Measurements from ENCODE around the gene PLIN3.
A peak's percentile ranks its signal among the peaks of the same experiment; 100 is the strongest.
"Not testable (repeated sequence)": the region's sequence is repeated elsewhere in the genome, so short reads cannot be mapped to it uniquely, and the experiment has no call there.

Gene PLIN3

GRCh38 chr19:4871711-4872110 is 4.2 kb upstream of the PLIN3 start:
- Histone ChIP-seq H3K27ac (no peak overlapping the region), H3K4me3 (no peak overlapping the region)
- DNase-seq (ENCODE audit: low spot score): no peak
- no peak for TF ChIP-seq CTCF (IDR thresholded peaks at IDR 0.05)

GRCh38 chr19:4870025-4870700 is 2.7 kb upstream of the PLIN3 start:
- no peak for TF ChIP-seq CTCF (IDR thresholded peaks at IDR 0.05)
- no peak overlapping the region for H3K27ac ChIP-seq
- no peak overlapping the region for H3K4me3 ChIP-seq
- DNase-seq (ENCODE audit: low spot score): no peak

- DNase-seq (ENCODE audit: low spot score): no peak
- H3K4me3 ChIP-seq: peak overlapping the region; percentile 90
Measured at GRCh38 chr19:4868286-4868834, 893 bp upstream of the PLIN3 start.

GRCh38 chr19:4866595-4867424 is 657 bp downstream of the PLIN3 start:
- H3K4me3 ChIP-seq: peak overlapping the region; percentile 90
- no peak for TF ChIP-seq CTCF (IDR thresholded peaks at IDR 0.05)
- DNase-seq (ENCODE audit: low spot score): peak; percentile 82
- peak overlapping the region; percentile 81 to 94 for H3K27ac ChIP-seq

More at GRCh38 chr19:4868286-4868834, 893 bp upstream of the PLIN3 start:
- no peak for TF ChIP-seq CTCF (IDR thresholded peaks at IDR 0.05)
- H3K27ac ChIP-seq: peak overlapping the region in 1 of 2 donors; percentile 94

- TF ChIP-seq CTCF (IDR thresholded peaks at IDR 0.05): no peak
- Histone ChIP-seq H3K4me3 (no peak overlapping the region), H3K27ac (no peak overlapping the region)
- DNase-seq (ENCODE audit: low spot score): no peak
Measured at GRCh38 chr19:4861147-4861546, 6.3 kb downstream of the PLIN3 start.

- TF ChIP-seq CTCF (IDR thresholded peaks at IDR 0.05): no peak
- Histone ChIP-seq H3K4me3 (no peak overlapping the region), H3K27ac (no peak overlapping the region)
- no peak for DNase-seq (ENCODE audit: low spot score)
Measured at GRCh38 chr19:4859697-4860096, 7.8 kb downstream of the PLIN3 start.

- H3K4me3 ChIP-seq; H3K27ac ChIP-seq; DNase-seq (ENCODE audit: low spot score): not testable (repeated sequence)
Measured at GRCh38 chr19:4856468-4856867, 11.0 kb downstream of the PLIN3 start.

- not testable (repeated sequence) for DNase-seq (ENCODE audit: low spot score); H3K4me3 ChIP-seq; H3K27ac ChIP-seq
Measured at GRCh38 chr19:4853506-4853905, 14.0 kb downstream of the PLIN3 start.
